Measurements from ENCODE around the gene SORBS1. TPM values are rescaled to one million over a fixed set of nuclear protein-coding genes. Genes with fewer than 3 reads are reported as not detected.

SORBS1 gene
- total and polyA plus RNA-seq, 2 donors (not counting 1 experiment from before 2014, with no cell fraction given) = 0.21 to 1.5 TPM

GRCh38 chr10:95434583-95434982 lies 126.6 kb downstream of the SORBS1 start:
- CTCF ChIA-PET = interaction anchor here (2.1 to 10.2 kb wide), 3 partner anchors 8 to 167 kb away, joined by 5 to 131 read pairs (median 10); no protein-coding TSS in a partner anchor
- intact Hi-C loops (cut with micrococcal nuclease) = no loop called here
- ATAC-seq (ENCODE audit: low read depth) = no peak

GRCh38 chr10:95431900-95432342 lies 129.2 kb downstream of the SORBS1 start:
- no peak for TF ChIP-seq EZH2 (IDR thresholded peaks at IDR 0.05; ENCODE audit: borderline replicate concordance, insufficient read depth, low read depth, low read length, poor library complexity, severe bottlenecking)
- no peak for TF ChIP-seq CTCF (IDR thresholded peaks at IDR 0.05)
- peaks cover 13% of the 10 kb centered on the region for H3K27me3 Mint-ChIP-seq
- POLR2A ChIA-PET = no interaction called here

More at GRCh38 chr10:95434583-95434982, 126.6 kb downstream of the SORBS1 start:
- H3K4me3 ChIP-seq (ENCODE audit: control extremely low read depth in 1 of 5, extremely low read depth in 1 of 5, insufficient read depth in 1 of 5, low read depth in 2 of 5, low read length in 4 of 5) = no peak overlapping the region
- no peak overlapping the region for H3K9ac ChIP-seq (ENCODE audit: low read length)
- Mint-ChIP-seq H3K27me3 (peaks cover 10% of the 10 kb centered on the region), H3K27ac (no peak overlapping the region), H3K4me1 (no peaks in the 10 kb centered on the region), H3K4me3 (no peak overlapping the region), H3K9me3 (ENCODE audit: insufficient read depth) (no peaks in the 10 kb centered on the region)
- no peaks in the 10 kb centered on the region for H4K20me1 ChIP-seq (ENCODE audit: control insufficient read depth, insufficient read depth, low read length, poor library complexity, severe bottlenecking)
- no peaks in the 10 kb centered on the region for H3K27me3 ChIP-seq (replicated peaks in 1 of 4; ENCODE audit: control extremely low read depth in 1 of 4, control insufficient read depth in 3 of 4, insufficient read depth in 4 of 4, low read length in 3 of 4)
- POLR2A ChIA-PET = no interaction called here
- no peak overlapping the region for H3K4me2 ChIP-seq (replicated peaks; ENCODE audit: low read depth, low read length, poor library complexity, severe bottlenecking)
- H3K4me1 ChIP-seq (ENCODE audit: control insufficient read depth in 2 of 2, insufficient read depth in 2 of 2, low read length in 2 of 2) = peaks cover 0 to 5% of the 10 kb centered on the region in 2 donors
- H3K36me3 ChIP-seq (replicated peaks in 1 of 2; ENCODE audit: control extremely low read depth in 1 of 2, control insufficient read depth in 1 of 2, extremely low read depth in 1 of 2, insufficient read depth in 2 of 2, low read length in 1 of 2) = no peaks in the 10 kb centered on the region
- no peaks in the 10 kb centered on the region for H3K79me2 ChIP-seq (ENCODE audit: control insufficient read depth, insufficient read depth, low read length)
- H3K27ac ChIP-seq (ENCODE audit: low read length in 2 of 2) = no peak overlapping the region
- DNase-seq = no peak
- H3K9me3 ChIP-seq (ENCODE audit: control extremely low read depth in 1 of 3, control insufficient read depth in 2 of 3, insufficient read depth in 1 of 3, low read length in 2 of 3) = no peaks in the 10 kb centered on the region
- TF ChIP-seq EZH2 (IDR thresholded peaks at IDR 0.05; ENCODE audit: borderline replicate concordance, insufficient read depth, low read depth, low read length, poor library complexity, severe bottlenecking) (no peak), CTCF (IDR thresholded peaks at IDR 0.05) (no peak)
- H2AFZ ChIP-seq (ENCODE audit: insufficient read depth, low read depth, low read length, poor library complexity, severe bottlenecking) = no peak overlapping the region
- 94% methylated on average over 7 of the region's 9 CpGs for WGBS (ENCODE audit: insufficient coverage)

More at GRCh38 chr10:95431900-95432342, 129.2 kb downstream of the SORBS1 start:
- Histone ChIP-seq H3K4me3 (ENCODE audit: control extremely low read depth in 1 of 5, extremely low read depth in 1 of 5, insufficient read depth in 1 of 5, low read depth in 2 of 5, low read length in 4 of 5) (no peak overlapping the region), H3K9me3 (ENCODE audit: control extremely low read depth in 1 of 3, control insufficient read depth in 2 of 3, insufficient read depth in 1 of 3, low read length in 2 of 3) (no peaks in the 10 kb centered on the region), H3K27ac (ENCODE audit: low read length in 2 of 2) (no peak overlapping the region), H3K36me3 (replicated peaks in 1 of 2; ENCODE audit: control extremely low read depth in 1 of 2, control insufficient read depth in 1 of 2, extremely low read depth in 1 of 2, insufficient read depth in 2 of 2, low read length in 1 of 2) (no peaks in the 10 kb centered on the region), H3K9ac (ENCODE audit: low read length) (no peak overlapping the region), H3K4me1 (ENCODE audit: control insufficient read depth in 2 of 2, insufficient read depth in 2 of 2, low read length in 2 of 2) (peaks cover 0 to 5% of the 10 kb centered on the region in 2 donors), H2AFZ (ENCODE audit: insufficient read depth, low read depth, low read length, poor library complexity, severe bottlenecking) (no peak overlapping the region), H3K4me2 (replicated peaks; ENCODE audit: low read depth, low read length, poor library complexity, severe bottlenecking) (no peak overlapping the region), H4K20me1 (ENCODE audit: control insufficient read depth, insufficient read depth, low read length, poor library complexity, severe bottlenecking) (no peaks in the 10 kb centered on the region), H3K27me3 (replicated peaks in 1 of 4; ENCODE audit: control extremely low read depth in 1 of 4, control insufficient read depth in 3 of 4, insufficient read depth in 4 of 4, low read length in 3 of 4) (no peaks in the 10 kb centered on the region), H3K79me2 (ENCODE audit: control insufficient read depth, insufficient read depth, low read length) (no peaks in the 10 kb centered on the region)
- Mint-ChIP-seq H3K27ac (no peak overlapping the region), H3K4me1 (no peaks in the 10 kb centered on the region), H3K9me3 (ENCODE audit: insufficient read depth) (no peaks in the 10 kb centered on the region), H3K4me3 (no peak overlapping the region)
- WGBS (ENCODE audit: insufficient coverage) = 85% methylated on average over 2 of the region's 4 CpGs
- intact Hi-C loops (cut with micrococcal nuclease) = no loop called here
- CTCF ChIA-PET = interaction anchor here (0.7 to 10.2 kb wide), 8 partner anchors 12 to 433 kb away, joined by 3 to 131 read pairs (median 20); no protein-coding TSS in a partner anchor
- ATAC-seq (ENCODE audit: low read depth) = no peak
- DNase-seq = no peak
